Measurements from ENCODE around the gene GJA4. TPM values are rescaled to one million over a fixed set of nuclear protein-coding genes. Genes with fewer than 3 reads are reported as not detected.
"Not testable (repeated sequence)": the region's sequence is repeated elsewhere in the genome, so short reads cannot be mapped to it uniquely, and the experiment has no call there.

GJA4 gene
- total RNA-seq, 1 experiment from 2014 or later: not detected

DNA sequence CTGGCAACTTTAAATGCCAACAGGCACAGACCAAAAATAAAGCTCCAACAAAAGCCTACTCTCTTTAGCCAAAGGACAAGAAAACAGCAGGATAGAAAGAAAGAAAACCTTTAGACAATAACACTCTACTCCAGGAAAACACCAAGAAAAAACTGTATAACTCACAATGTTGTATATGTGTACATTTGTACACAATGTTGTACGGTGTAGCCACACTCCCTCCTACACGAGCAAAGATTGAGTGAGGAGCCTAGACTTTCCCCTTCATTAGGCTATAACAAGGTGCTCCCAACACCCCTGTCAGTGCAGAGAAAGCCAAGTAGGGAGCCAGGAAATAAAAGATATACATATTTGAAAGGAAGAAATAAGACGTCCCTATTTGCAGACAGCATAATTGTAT is 24.0 kb downstream of the GJA4 start:
- Histone ChIP-seq H3K36me3 (ENCODE audit: low read depth) (no peaks in the 10 kb centered on the region), H3K27ac (no peak overlapping the region), H3K79me2 (ENCODE audit: low read depth) (no peaks in the 10 kb centered on the region), H3K27me3 (ENCODE audit: insufficient read depth, low read depth) (no peaks in the 10 kb centered on the region), H4K20me1 (ENCODE audit: insufficient read depth) (no peaks in the 10 kb centered on the region), H3K9me2 (ENCODE audit: insufficient read depth) (no peaks in the 10 kb centered on the region), H3K9me3 (ENCODE audit: insufficient read depth, low read depth) (no peaks in the 10 kb centered on the region), H3K4me3 (no peak overlapping the region), H3K4me2 (no peak overlapping the region), H2AFZ (no peak overlapping the region), H3F3A (ENCODE audit: insufficient read depth, low read depth) (no peaks in the 10 kb centered on the region), H3K4me1 (replicated peaks; ENCODE audit: insufficient read depth) (no peaks in the 10 kb centered on the region)
- no peak for TF ChIP-seq CTCF (conservative IDR thresholded peaks at IDR 0.05)
- no peak for TF ChIP-seq EZH2 (IDR thresholded peaks at IDR 0.05; ENCODE audit: low read depth)
- ChIA-PET CTCF (no interaction called here), POLR2A (ENCODE audit: unreplicated experiment) (no interaction called here)
- intact Hi-C loops (cut with micrococcal nuclease; ENCODE audit: unreplicated experiment): no loop called here
- no peak for DNase-seq
- BruUV-seq (replicated peaks): no TSS peak

GRCh38 chr1:34818862-34819261 is 26.1 kb downstream of the GJA4 start:
- H3K4me2 ChIP-seq; CTCF ChIA-PET; H3K36me3 ChIP-seq (ENCODE audit: low read depth); H4K20me1 ChIP-seq (ENCODE audit: insufficient read depth); H3F3A ChIP-seq (ENCODE audit: insufficient read depth, low read depth); H3K4me1 ChIP-seq (replicated peaks; ENCODE audit: insufficient read depth); POLR2A ChIA-PET (ENCODE audit: unreplicated experiment); H3K27ac ChIP-seq; H3K79me2 ChIP-seq (ENCODE audit: low read depth); H3K9me3 ChIP-seq (ENCODE audit: insufficient read depth, low read depth); H3K4me3 ChIP-seq; intact Hi-C loops (cut with micrococcal nuclease; ENCODE audit: unreplicated experiment); H3K27me3 ChIP-seq (ENCODE audit: insufficient read depth, low read depth); DNase-seq; H2AFZ ChIP-seq; BruUV-seq (replicated peaks); H3K9me2 ChIP-seq (ENCODE audit: insufficient read depth): not testable (repeated sequence)

DNA sequence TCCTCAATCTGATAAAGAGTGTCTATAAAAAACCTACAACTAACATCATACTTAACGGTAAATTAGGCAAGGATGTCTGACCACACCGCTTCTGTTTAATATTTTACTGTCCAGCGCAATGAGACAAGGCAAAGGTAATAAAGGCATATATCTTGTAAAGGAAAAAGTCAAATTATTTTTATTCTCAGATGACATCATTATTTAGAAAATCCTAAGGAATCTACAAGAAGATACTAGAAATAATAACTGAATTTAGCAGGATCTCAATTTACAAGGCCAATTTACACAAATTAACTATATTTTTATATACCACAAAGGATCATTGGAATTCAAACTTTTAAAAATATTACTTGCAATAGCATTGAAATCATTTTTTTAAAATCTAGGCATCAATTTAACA is 29.4 kb downstream of the GJA4 start:
- H3F3A ChIP-seq (ENCODE audit: insufficient read depth, low read depth): no peaks in the 10 kb centered on the region
- no peaks in the 10 kb centered on the region for H3K4me1 ChIP-seq (replicated peaks; ENCODE audit: insufficient read depth)
- ChIA-PET CTCF (no interaction called here), POLR2A (ENCODE audit: unreplicated experiment) (no interaction called here)
- TF ChIP-seq CTCF (conservative IDR thresholded peaks at IDR 0.05) (no peak), EZH2 (IDR thresholded peaks at IDR 0.05; ENCODE audit: low read depth) (no peak)
- no peaks in the 10 kb centered on the region for H3K9me2 ChIP-seq (ENCODE audit: insufficient read depth)
- no peak for DNase-seq
- no peaks in the 10 kb centered on the region for H3K79me2 ChIP-seq (ENCODE audit: low read depth)
- no peaks in the 10 kb centered on the region for H4K20me1 ChIP-seq (ENCODE audit: insufficient read depth)
- H3K4me2 ChIP-seq: no peak overlapping the region
- no peak overlapping the region for H3K27ac ChIP-seq
- no peaks in the 10 kb centered on the region for H3K36me3 ChIP-seq (ENCODE audit: low read depth)
- H3K27me3 ChIP-seq (ENCODE audit: insufficient read depth, low read depth): no peaks in the 10 kb centered on the region
- intact Hi-C loops (cut with micrococcal nuclease; ENCODE audit: unreplicated experiment): no loop called here
- H3K4me3 ChIP-seq: no peak overlapping the region
- no peaks in the 10 kb centered on the region for H3K9me3 ChIP-seq (ENCODE audit: insufficient read depth, low read depth)
- H2AFZ ChIP-seq: no peak overlapping the region
- BruUV-seq (replicated peaks): no TSS peak

DNA sequence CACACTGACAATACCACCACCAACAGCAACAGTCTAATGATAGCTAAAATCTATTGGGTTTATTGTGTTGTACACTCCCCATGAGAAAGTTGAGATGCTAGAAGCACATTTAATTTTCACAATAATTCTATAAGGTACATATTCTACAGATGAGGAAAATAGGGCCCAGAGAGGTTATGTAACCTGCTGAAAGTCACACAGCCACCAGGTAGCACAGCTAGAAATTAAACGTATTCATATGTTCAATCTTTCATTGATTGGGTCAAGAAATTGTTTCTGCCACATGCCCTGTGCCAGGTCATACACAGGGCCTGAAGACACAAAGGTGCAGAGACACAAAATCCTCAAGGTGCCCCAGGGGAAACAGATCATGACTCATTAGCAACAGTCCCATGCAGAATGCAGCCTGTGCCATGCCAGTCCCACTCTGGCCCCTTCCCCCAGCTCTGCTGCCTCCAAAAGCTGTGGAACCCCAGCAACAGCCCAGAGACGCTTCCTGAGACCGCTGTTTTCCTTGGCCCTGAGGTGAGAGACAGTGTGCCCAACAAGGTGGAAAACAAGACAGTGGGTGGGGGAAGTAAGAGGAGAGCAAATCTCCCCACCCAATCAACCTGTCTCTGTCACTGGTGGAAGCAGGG is 32.1 kb downstream of the GJA4 start:
- Histone ChIP-seq H3K4me2 (no peak overlapping the region), H3K27ac (no peak overlapping the region), H4K20me1 (ENCODE audit: insufficient read depth) (no peaks in the 10 kb centered on the region), H3K27me3 (ENCODE audit: insufficient read depth, low read depth) (no peaks in the 10 kb centered on the region), H3K9me3 (ENCODE audit: insufficient read depth, low read depth) (no peaks in the 10 kb centered on the region), H3K79me2 (ENCODE audit: low read depth) (no peaks in the 10 kb centered on the region), H3K4me3 (no peak overlapping the region), H2AFZ (no peak overlapping the region), H3K36me3 (ENCODE audit: low read depth) (no peaks in the 10 kb centered on the region), H3F3A (ENCODE audit: insufficient read depth, low read depth) (no peaks in the 10 kb centered on the region), H3K4me1 (replicated peaks; ENCODE audit: insufficient read depth) (no peaks in the 10 kb centered on the region), H3K9me2 (ENCODE audit: insufficient read depth) (no peaks in the 10 kb centered on the region)
- intact Hi-C loops (cut with micrococcal nuclease; ENCODE audit: unreplicated experiment): no loop called here
- DNase-seq: no peak
- no TSS peak for BruUV-seq (replicated peaks)
- TF ChIP-seq EZH2 (IDR thresholded peaks at IDR 0.05; ENCODE audit: low read depth) (no peak), CTCF (conservative IDR thresholded peaks at IDR 0.05) (no peak)
- ChIA-PET CTCF (interaction anchor here (0.6 kb wide), 1 partner anchor 82 kb away, joined by 3 read pairs; no protein-coding TSS in a partner anchor), POLR2A (ENCODE audit: unreplicated experiment) (interaction anchor here (0.7 kb wide), 1 partner anchor 1026 kb away, joined by 3 read pairs; no protein-coding TSS in a partner anchor)
